SU-DHL-6 (cell line): ENCODE measurements around the gene RNF8.

ENCODE experiments used
- EZH2phosphoT487 ChIP-seq: fragments of 200-600 bp; sonication (generic), shearing (Covaris generic); conservative IDR thresholded peaks from 2 replicates; pipeline ENCODE4 v1.6.1; 2018; ENCODE audit warnings: mild to moderate bottlenecking, antibody characterized with exemption, low read length, moderate library complexity, mixed read lengths
- TF ChIP-seq, protein P1 (sequence below): fragments of 200-600 bp; sonication (generic); IDR thresholded peaks from one replicate; pipeline ENCODE4 v1.5.1; 2017; ENCODE audit warnings: antibody characterized with exemption, mild to moderate bottlenecking, low read length, moderate library complexity; ENCODE audit not compliant: insufficient read depth, poor library complexity, severe bottlenecking

DNA sequence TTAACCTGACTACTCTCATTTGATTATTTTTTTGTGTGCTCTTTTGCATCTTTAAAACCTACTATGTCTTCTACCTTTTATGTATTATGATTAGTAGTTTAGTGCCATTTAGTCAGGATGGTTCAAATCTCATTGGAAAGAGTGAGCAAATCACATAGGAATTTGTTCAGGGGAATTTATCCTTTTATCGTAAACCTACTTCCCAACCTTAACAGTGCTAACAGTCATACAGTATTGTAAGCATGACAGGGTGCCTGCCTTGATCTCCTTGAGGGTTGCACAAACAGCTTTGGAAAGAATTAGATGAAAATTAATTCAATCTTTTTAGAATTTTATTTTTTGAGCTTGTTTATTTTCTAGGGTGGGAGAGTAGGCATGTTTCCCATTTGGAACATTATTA is 18.3 kb downstream of the RNF8 start:
- TF ChIP-seq, protein P1, sequence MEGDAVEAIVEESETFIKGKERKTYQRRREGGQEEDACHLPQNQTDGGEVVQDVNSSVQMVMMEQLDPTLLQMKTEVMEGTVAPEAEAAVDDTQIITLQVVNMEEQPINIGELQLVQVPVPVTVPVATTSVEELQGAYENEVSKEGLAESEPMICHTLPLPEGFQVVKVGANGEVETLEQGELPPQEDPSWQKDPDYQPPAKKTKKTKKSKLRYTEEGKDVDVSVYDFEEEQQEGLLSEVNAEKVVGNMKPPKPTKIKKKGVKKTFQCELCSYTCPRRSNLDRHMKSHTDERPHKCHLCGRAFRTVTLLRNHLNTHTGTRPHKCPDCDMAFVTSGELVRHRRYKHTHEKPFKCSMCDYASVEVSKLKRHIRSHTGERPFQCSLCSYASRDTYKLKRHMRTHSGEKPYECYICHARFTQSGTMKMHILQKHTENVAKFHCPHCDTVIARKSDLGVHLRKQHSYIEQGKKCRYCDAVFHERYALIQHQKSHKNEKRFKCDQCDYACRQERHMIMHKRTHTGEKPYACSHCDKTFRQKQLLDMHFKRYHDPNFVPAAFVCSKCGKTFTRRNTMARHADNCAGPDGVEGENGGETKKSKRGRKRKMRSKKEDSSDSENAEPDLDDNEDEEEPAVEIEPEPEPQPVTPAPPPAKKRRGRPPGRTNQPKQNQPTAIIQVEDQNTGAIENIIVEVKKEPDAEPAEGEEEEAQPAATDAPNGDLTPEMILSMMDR = no peak
- TF ChIP-seq EZH2phosphoT487 = no peak
